Stimulated activated CD4-positive, alpha-beta T cell treated with anti-CD3 and anti-CD28 coated beads, Interleukin-12 subunit alpha, Interleukin-12 subunit beta, amount 100 ng/mL, for 4 hours (primary cell): Measurements from ENCODE around the gene KIAA1217.

Experiments
- DNase-seq: peaks from one replicate; pipeline ENCODE4 v3.0.0-alpha.2; 2020

The KIAA1217 gene

GRCh38 chr10:24569828-24570657, 361.1 kb downstream of the KIAA1217 start:
- no peak for DNase-seq

- no peak for DNase-seq
Measured at GRCh38 chr10:24570658-24571426, 361.9 kb downstream of the KIAA1217 start.

GRCh38 chr10:24571870-24572450, 363.0 kb downstream of the KIAA1217 start:
- DNase-seq = no peak

GRCh38 chr10:24574161-24574560, 365.2 kb downstream of the KIAA1217 start:
- DNase-seq = no peak

GRCh38 chr10:24574578-24575155, 365.7 kb downstream of the KIAA1217 start:
- no peak for DNase-seq

GRCh38 chr10:24575481-24576002, 366.6 kb downstream of the KIAA1217 start:
- no peak for DNase-seq

- DNase-seq = no peak
Measured at GRCh38 chr10:24579448-24579847, 370.5 kb downstream of the KIAA1217 start.

- DNase-seq = no peak
Measured at GRCh38 chr10:24579906-24580305, 371.0 kb downstream of the KIAA1217 start.

- DNase-seq = no peak
Measured at GRCh38 chr10:24589265-24589664, 380.3 kb downstream of the KIAA1217 start.

GRCh38 chr10:24590697-24591457, 381.9 kb downstream of the KIAA1217 start:
- no peak for DNase-seq

GRCh38 chr10:24596217-24596930, 387.4 kb downstream of the KIAA1217 start:
- DNase-seq = no peak

GRCh38 chr10:24597426-24597825, 388.5 kb downstream of the KIAA1217 start:
- no peak for DNase-seq
